Omental fat pad (tissue), 4 donors: Measurements from ENCODE around the gene SLC16A13. TPM values are rescaled to one million over a fixed set of nuclear protein-coding genes. Genes with fewer than 3 reads are reported as not detected.
"Not testable (repeated sequence)": the region's sequence is repeated elsewhere in the genome, so short reads cannot be mapped to it uniquely, and the experiment has no call there.

ENCODE experiments used
- ATAC-seq: fragments of 150-250 bp; one replicate; pipeline ENCODE4 v1.9.1; 2016; ENCODE audit warnings: mild to moderate bottlenecking, moderate library complexity; ENCODE audit not compliant: low FRiP score
- DNase-seq: peaks from one replicate; pipeline ENCODE4 v3.0.0-alpha.2; 2019; ENCODE audit warnings: low spot score
- total RNA-seq, 4 donors: library from RNA; depleted of rRNA; stranded (reverse); fragments of >200 nt; gene quantifications; one replicate each; pipeline ENCODE4 v1.1.0, GENCODE V29; 2016
- TF ChIP-seq, protein P1 (sequence below), 3 donors: fragments of 450-650 bp; IDR thresholded peaks; one replicate each; pipeline ENCODE4 v1.5.1; 2016 to 2017; ENCODE audit warnings: antibody characterized with exemption in 3 of 3, mild to moderate bottlenecking in 3 of 3, moderate library complexity in 2 of 3

The SLC16A13 gene
- total RNA-seq, result 1 to 10 TPM in 3 of 4 donors, under 1 TPM in 1; 0.74 to 2.2 (median 1.5) TPM

GRCh38 chr17:7035591-7036368 is at the start of gene SLC16A13:
Gene SLC16A13 (plus strand): TSS chr17:7036015. CDS start chr17:7036383, 368 bp downstream.
- TF ChIP-seq, protein P1, sequence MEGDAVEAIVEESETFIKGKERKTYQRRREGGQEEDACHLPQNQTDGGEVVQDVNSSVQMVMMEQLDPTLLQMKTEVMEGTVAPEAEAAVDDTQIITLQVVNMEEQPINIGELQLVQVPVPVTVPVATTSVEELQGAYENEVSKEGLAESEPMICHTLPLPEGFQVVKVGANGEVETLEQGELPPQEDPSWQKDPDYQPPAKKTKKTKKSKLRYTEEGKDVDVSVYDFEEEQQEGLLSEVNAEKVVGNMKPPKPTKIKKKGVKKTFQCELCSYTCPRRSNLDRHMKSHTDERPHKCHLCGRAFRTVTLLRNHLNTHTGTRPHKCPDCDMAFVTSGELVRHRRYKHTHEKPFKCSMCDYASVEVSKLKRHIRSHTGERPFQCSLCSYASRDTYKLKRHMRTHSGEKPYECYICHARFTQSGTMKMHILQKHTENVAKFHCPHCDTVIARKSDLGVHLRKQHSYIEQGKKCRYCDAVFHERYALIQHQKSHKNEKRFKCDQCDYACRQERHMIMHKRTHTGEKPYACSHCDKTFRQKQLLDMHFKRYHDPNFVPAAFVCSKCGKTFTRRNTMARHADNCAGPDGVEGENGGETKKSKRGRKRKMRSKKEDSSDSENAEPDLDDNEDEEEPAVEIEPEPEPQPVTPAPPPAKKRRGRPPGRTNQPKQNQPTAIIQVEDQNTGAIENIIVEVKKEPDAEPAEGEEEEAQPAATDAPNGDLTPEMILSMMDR (IDR thresholded peaks at IDR 0.05), result no peak
- ATAC-seq, result peak; percentile 97
- DNase-seq, result peak; percentile 83

GRCh38 chr17:6986676-6987075 is 49.1 kb upstream of the SLC16A13 start:
- TF ChIP-seq, protein P1 (IDR thresholded peaks at IDR 0.05), result no peak
- DNase-seq (no peak), ATAC-seq (no peak)

GRCh38 chr17:6989779-6990178 is 46.0 kb upstream of the SLC16A13 start:
- TF ChIP-seq, protein P1 (IDR thresholded peaks at IDR 0.05), result no peak
- ATAC-seq, result no peak

DNA sequence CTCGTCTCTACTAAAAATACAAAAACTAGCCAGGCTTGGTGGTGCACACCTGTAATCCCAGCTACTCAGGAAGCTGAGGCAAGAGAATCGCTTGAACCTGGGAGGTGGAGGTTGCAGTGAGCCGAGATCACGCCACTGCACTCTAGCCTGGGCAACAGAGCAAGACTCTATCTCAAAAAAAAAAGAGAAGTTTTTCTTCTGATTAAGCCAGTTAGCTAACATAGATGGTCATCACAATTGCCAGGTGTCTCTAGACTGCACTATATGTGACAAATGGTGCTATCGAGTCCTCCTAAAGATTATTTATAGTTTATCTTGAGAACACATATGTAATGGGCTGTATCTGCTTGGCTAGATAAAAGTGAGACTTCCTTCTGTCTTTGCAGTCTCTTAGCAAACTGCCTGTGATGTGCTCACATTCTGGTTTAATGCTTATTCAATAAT is 42.2 kb upstream of the SLC16A13 start:
- not testable (repeated sequence) for DNase-seq, ATAC-seq

More at GRCh38 chr17:6989779-6990178, 46.0 kb upstream of the SLC16A13 start:
- no peak for DNase-seq

DNA sequence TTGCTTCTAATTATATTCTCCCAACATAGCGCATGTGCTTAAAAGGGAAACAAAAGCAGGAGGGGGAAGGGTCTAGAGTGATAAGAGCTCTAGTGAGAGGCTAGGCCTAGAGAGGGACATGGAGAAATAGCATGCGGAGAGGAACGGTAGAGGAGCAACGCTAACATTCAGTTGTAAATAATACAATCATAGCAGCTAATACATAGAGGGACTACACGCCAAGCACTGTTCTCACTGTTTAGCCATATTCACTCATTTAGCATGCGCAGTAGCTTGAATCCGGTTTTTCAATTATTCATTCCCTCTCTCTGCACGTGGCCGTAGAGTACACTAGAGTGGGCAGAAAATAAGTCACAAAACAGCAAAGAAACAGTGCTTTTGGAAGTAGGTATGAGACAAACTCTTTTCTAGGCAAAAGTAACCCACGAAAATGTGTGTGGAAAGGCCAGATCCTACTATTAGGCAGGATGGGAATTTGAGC is 41.7 kb upstream of the SLC16A13 start:
- ATAC-seq, result no peak
- DNase-seq, result no peak
- TF ChIP-seq, protein P1 (IDR thresholded peaks at IDR 0.05), result no peak

- ATAC-seq (no peak), DNase-seq (no peak)
- TF ChIP-seq, protein P1 (IDR thresholded peaks at IDR 0.05), result no peak
These were observed 41.1 kb upstream of the SLC16A13 start for GRCh38 chr17:6994666-6995256.

DNA sequence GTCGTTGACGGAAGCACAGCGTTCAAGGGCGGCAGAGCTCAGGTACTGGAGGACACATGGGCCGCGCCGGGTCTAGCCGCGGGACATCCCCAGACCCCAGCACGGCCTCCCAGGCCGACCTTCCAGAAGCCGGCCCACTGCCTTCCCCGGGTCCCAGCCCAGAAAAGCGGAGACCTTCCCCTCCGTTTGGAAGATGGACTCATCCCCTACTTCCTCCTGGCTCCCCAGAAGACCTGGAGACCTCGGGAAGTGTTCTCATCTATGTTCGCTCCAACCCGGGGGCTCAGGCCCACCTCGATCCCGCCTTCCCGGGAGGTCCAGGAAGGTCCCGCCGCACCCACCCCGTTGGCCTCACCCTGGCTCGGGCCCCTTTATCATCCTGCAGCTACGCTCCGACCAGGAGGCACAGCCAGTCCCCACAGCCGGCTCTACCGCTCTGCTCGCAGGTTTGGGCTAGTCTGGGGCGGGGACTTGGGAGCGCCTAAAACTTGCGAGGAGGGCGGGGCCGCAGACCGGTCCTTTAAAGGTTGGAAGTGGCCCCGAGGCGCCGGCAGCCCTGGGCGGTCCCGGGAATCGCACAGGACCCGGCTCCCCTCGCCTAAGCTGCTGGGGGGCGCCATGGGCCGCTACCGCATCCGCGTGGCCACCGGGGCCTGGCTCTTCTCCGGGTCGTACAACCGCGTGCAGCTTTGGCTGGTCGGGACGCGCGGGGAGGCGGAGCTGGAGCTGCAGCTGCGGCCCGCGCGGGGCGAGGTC is 40.1 kb upstream of the SLC16A13 start, which contains the start of gene ALOX12:
TSS of gene ALOX12 (plus strand) at position 550 of the 756 bp plus-strand sequence. CDS start at position 619, 69 bp downstream.
- DNase-seq (no peak), ATAC-seq (peak; percentile 65)
- TF ChIP-seq, protein P1 (IDR thresholded peaks at IDR 0.05), result no peak
